Kidney epithelial cell (primary cell): ENCODE results near the gene ZNF93. TPM values are rescaled to one million over a fixed set of nuclear protein-coding genes. Genes with fewer than 3 reads are reported as not detected.
"Not testable (repeated sequence)": the region's sequence is repeated elsewhere in the genome, so short reads cannot be mapped to it uniquely, and the experiment has no call there.

Source experiments
- DNase-seq: peaks from one replicate; pipeline ENCODE4 v3.0.0-alpha.2; 2010; ENCODE audit warnings: low read depth
- H3K27me3 ChIP-seq: 2 replicates; pipeline ENCODE4 v1.6.0; 2011; ENCODE audit warnings: low read length; ENCODE audit not compliant: control insufficient read depth, insufficient read depth
- H3K36me3 ChIP-seq: 2 replicates; pipeline ENCODE4 v1.5.1; 2011; ENCODE audit warnings: low read length; ENCODE audit not compliant: control insufficient read depth, insufficient read depth
- H3K4me3 ChIP-seq: 2 replicates; pipeline ENCODE4 v1.5.1; 2011; ENCODE audit warnings: low read depth, mild to moderate bottlenecking, control low read depth, low read length
- CTCF ChIP-seq: IDR thresholded peaks from 2 replicates; pipeline ENCODE4 v1.5.1; 2011; ENCODE audit warnings: mild to moderate bottlenecking, moderate library complexity, low read length, control low read depth, inconsistent platforms; ENCODE audit not compliant: insufficient read depth, poor library complexity, severe bottlenecking
- total RNA-seq: library from RNA; depleted of rRNA; stranded (reverse); fragments of >200 nt; gene quantifications from 2 replicates; pipeline ENCODE4 v1.2.3, GENCODE V29; 2015

The ZNF93 gene
- total RNA-seq, 1 donor from 2014 or later = 9.2 TPM

- no peak for DNase-seq
- peak overlapping the region; percentile 96 for H3K4me3 ChIP-seq
- no peak for TF ChIP-seq CTCF
- H3K36me3 ChIP-seq = no peaks in the 10 kb centered on the region
- no peaks in the 10 kb centered on the region for H3K27me3 ChIP-seq
Observed at GRCh38 chr19:19866611-19867248, 34.0 kb upstream of the ZNF93 start.

GRCh38 chr19:19870086-19870485 lies 30.7 kb upstream of the ZNF93 start:
- not testable (repeated sequence) for H3K4me3 ChIP-seq, H3K36me3 ChIP-seq

GRCh38 chr19:19871932-19872331 lies 28.8 kb upstream of the ZNF93 start:
- no peak for TF ChIP-seq CTCF
- Histone ChIP-seq H3K4me3 (no peak overlapping the region), H3K36me3 (no peaks in the 10 kb centered on the region), H3K27me3 (no peaks in the 10 kb centered on the region)
- DNase-seq = no peak

More at GRCh38 chr19:19870086-19870485, 30.7 kb upstream of the ZNF93 start:
- not testable (repeated sequence) for DNase-seq, H3K27me3 ChIP-seq

- DNase-seq = no peak
- Histone ChIP-seq H3K4me3 (no peak overlapping the region), H3K36me3 (no peaks in the 10 kb centered on the region), H3K27me3 (no peaks in the 10 kb centered on the region)
- no peak for TF ChIP-seq CTCF
Observed at GRCh38 chr19:19873381-19873780, 27.4 kb upstream of the ZNF93 start.

GRCh38 chr19:19877724-19878123 lies 23.0 kb upstream of the ZNF93 start:
- Histone ChIP-seq H3K4me3 (no peak overlapping the region), H3K27me3 (no peaks in the 10 kb centered on the region), H3K36me3 (no peaks in the 10 kb centered on the region)
- DNase-seq = no peak
- TF ChIP-seq CTCF = no peak

- no peak overlapping the region for H3K4me3 ChIP-seq
- no peak for DNase-seq
- no peaks in the 10 kb centered on the region for H3K27me3 ChIP-seq
- no peak for TF ChIP-seq CTCF
- H3K36me3 ChIP-seq = peaks cover 2% of the 10 kb centered on the region
Observed at GRCh38 chr19:19884583-19884982, 16.2 kb upstream of the ZNF93 start.

- H3K4me3 ChIP-seq, DNase-seq, H3K27me3 ChIP-seq, H3K36me3 ChIP-seq: not testable (repeated sequence)
Observed at GRCh38 chr19:19892055-19892941, 8.4 kb upstream of the ZNF93 start.
